Fibroblast of mammary gland (primary cell): Measurements from ENCODE around the gene TPRA1.

ENCODE experiments used
- DNase-seq: peaks from one replicate; pipeline ENCODE4 v3.0.0-alpha.2; 2010; ENCODE audit warnings: low read depth
- H3K4me3 ChIP-seq: 2 replicates; pipeline ENCODE4 v1.5.1; 2011; ENCODE audit warnings: low read depth, mild to moderate bottlenecking, low read length, moderate library complexity; ENCODE audit not compliant: control insufficient read depth
- TF ChIP-seq, protein P1 (sequence below): conservative IDR thresholded peaks from 2 replicates; pipeline ENCODE4 v1.5.1; 2011; ENCODE audit warnings: low read depth, low read length, inconsistent platforms; ENCODE audit not compliant: control insufficient read depth, insufficient read depth

TPRA1 gene

GRCh38 chr3:127632035-127632820 is 41.7 kb upstream of the TPRA1 start:
- DNase-seq, result no peak
- no peak overlapping the region for H3K4me3 ChIP-seq
- TF ChIP-seq, protein P1, sequence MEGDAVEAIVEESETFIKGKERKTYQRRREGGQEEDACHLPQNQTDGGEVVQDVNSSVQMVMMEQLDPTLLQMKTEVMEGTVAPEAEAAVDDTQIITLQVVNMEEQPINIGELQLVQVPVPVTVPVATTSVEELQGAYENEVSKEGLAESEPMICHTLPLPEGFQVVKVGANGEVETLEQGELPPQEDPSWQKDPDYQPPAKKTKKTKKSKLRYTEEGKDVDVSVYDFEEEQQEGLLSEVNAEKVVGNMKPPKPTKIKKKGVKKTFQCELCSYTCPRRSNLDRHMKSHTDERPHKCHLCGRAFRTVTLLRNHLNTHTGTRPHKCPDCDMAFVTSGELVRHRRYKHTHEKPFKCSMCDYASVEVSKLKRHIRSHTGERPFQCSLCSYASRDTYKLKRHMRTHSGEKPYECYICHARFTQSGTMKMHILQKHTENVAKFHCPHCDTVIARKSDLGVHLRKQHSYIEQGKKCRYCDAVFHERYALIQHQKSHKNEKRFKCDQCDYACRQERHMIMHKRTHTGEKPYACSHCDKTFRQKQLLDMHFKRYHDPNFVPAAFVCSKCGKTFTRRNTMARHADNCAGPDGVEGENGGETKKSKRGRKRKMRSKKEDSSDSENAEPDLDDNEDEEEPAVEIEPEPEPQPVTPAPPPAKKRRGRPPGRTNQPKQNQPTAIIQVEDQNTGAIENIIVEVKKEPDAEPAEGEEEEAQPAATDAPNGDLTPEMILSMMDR, result no peak

DNA sequence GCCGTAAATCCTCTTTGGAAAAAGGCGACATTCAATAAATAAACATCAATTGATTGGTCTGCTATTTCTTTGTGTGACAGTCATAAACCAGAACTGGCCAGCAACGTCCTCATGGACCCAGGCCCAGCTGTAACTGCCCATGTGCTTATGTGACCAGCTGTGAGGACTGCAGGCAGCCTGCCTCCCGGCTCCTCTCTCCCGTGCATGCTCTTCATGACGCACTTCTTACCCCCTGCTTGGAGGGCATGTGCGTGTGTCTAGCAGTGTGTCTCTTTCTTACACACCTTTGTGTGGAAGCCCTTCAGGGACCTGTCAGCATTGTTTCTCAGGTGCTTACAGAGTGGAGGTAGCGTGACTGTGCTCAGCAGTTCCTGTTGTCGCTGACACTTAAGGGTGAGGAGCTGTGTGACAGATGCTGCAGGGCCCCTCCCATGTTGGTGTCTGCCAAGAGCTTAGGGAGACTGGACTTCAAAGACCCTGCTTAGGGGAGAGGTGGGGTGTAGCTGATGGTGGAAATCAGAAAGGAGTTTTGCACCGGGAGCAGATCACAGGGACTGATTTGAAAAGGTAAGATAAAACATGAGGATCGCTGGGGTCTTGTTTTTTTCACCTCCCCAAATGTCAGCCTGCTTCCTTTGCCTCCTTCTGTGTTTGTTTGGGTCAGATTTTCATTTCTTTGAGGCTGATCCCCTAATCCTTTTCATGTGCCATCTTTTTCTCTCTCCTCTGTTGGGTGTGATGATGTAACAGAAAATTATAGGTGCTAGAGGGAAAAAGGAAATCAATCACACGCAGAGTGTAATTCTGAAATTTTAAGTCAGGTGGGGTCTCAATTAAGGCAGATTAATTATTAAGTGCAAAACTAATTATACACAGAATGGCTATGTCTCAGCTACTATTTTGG is 40.5 kb upstream of the TPRA1 start:
- H3K4me3 ChIP-seq, result no peak overlapping the region
- TF ChIP-seq, protein P1, result no peak
- DNase-seq, result no peak

DNA sequence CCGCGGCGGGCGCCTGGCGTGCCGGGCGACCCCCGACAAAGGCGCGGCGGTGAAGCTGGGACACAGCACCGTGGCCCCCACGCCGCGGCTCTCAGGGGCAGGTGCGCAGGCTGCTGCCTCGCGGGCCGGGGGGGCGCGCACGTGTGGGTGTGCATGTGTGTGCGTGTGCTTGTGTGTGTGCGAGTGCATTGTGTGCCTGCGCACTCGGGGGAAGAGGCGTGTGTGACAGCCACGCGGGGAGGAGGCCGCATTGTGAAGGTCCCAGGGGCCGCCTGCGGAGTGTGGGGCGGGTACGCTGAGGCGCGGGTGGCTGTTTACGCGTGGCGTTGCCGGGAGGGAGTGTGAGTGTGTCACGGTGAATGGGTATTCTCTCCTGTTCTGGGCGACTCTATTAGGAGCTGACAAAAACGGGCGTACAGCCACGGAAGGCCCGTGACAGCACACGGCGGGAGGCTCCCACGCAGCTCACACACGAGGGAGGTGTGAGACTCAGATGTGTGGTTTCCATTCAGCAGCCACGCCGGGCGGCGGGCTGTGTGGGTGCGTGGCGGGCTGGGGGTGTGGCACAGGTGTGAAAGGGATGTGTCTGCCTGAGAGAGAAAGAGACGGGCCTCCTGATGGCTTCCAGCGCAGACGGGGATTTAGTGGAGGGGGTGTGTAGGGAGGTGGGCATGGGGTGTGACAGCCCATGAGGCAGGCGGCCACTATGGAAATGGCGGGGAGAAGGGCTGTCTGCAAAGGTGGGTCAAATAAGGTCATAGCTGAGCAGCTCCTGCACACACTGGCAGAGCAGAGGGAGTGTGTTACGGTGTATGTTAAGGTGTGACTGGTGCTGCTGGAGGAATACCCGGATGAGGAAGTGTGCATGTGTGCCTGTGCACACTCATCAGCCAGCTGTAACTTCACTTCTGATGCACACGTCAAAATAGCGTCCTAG is 39.2 kb upstream of the TPRA1 start:
- TF ChIP-seq, protein P1, result no peak
- DNase-seq, result no peak

GRCh38 chr3:127628788-127629466 is 38.4 kb upstream of the TPRA1 start, which contains the start of gene PODXL2:
Gene PODXL2 (plus strand): TSS chr3:127629185. CDS start chr3:127629220, 35 bp downstream.
- H3K4me3 ChIP-seq, result no peak within 1 kb of the TSS
- DNase-seq, result peak; percentile 21
- TF ChIP-seq, protein P1, result no peak

More for the DNA sequence above, 39.2 kb upstream of the TPRA1 start:
- H3K4me3 ChIP-seq, result no peak overlapping the region

GRCh38 chr3:127628426-127628787 is 37.9 kb upstream of the TPRA1 start:
- no peak overlapping the region for H3K4me3 ChIP-seq
- TF ChIP-seq, protein P1, result no peak
- DNase-seq, result no peak
